Skin of body (tissue), 2 donors: ENCODE measurements around the gene LPCAT1. TPM values are rescaled to one million over a fixed set of nuclear protein-coding genes. Genes with fewer than 3 reads are reported as not detected.
"Not testable (repeated sequence)": the region's sequence is repeated elsewhere in the genome, so short reads cannot be mapped to it uniquely, and the experiment has no call there.

ENCODE experiments used
- DNase-seq: peaks from one replicate; lab custom pipeline; 2025; lab: John Stamatoyannopoulos, UW
- total RNA-seq: library from RNA; depleted of rRNA; stranded (reverse); fragments of >200 nt; gene quantifications from one replicate; pipeline ENCODE4 v1.2.3, GENCODE V29; 2014

The LPCAT1 gene
- total RNA-seq, 1 donor from 2014 or later, result 25.1 TPM

- DNase-seq, result peak; percentile 94
Measured at GRCh38 chr5:1541702-1542400, 18.1 kb upstream of the LPCAT1 start.

- no peak for DNase-seq
Measured at GRCh38 chr5:1540831-1541701, 17.3 kb upstream of the LPCAT1 start.

GRCh38 chr5:1540166-1540565, 16.4 kb upstream of the LPCAT1 start:
- DNase-seq, result no peak

GRCh38 chr5:1539393-1540161, 15.8 kb upstream of the LPCAT1 start:
- DNase-seq, result not testable (repeated sequence)

GRCh38 chr5:1538741-1539392, 15.1 kb upstream of the LPCAT1 start:
- no peak for DNase-seq

GRCh38 chr5:1538276-1538675, 14.5 kb upstream of the LPCAT1 start:
- no peak for DNase-seq

- no peak for DNase-seq
Measured at GRCh38 chr5:1537603-1538154, 13.9 kb upstream of the LPCAT1 start.

GRCh38 chr5:1536871-1537602, 13.3 kb upstream of the LPCAT1 start:
- DNase-seq, result no peak

GRCh38 chr5:1536322-1536845, 12.6 kb upstream of the LPCAT1 start:
- no peak for DNase-seq

- no peak for DNase-seq
Measured at GRCh38 chr5:1535646-1536045, 11.9 kb upstream of the LPCAT1 start.

GRCh38 chr5:1532384-1532783, 8.6 kb upstream of the LPCAT1 start:
- DNase-seq, result no peak

- DNase-seq, result no peak
Measured at GRCh38 chr5:1529498-1529897, 5.7 kb upstream of the LPCAT1 start.

- no peak for DNase-seq
Measured at GRCh38 chr5:1527533-1528205, 3.9 kb upstream of the LPCAT1 start.

GRCh38 chr5:1526681-1527131, 2.9 kb upstream of the LPCAT1 start:
- no peak for DNase-seq

GRCh38 chr5:1526190-1526631, 2.5 kb upstream of the LPCAT1 start:
- no peak for DNase-seq

GRCh38 chr5:1525624-1526189, 1.9 kb upstream of the LPCAT1 start:
- no peak for DNase-seq

GRCh38 chr5:1524799-1525623, 1.3 kb upstream of the LPCAT1 start:
- DNase-seq, result no peak

GRCh38 chr5:1524481-1524798, 680 bp upstream of the LPCAT1 start:
- DNase-seq, result no peak

GRCh38 chr5:1523480-1523792, 324 bp downstream of the LPCAT1 start:
- DNase-seq, result no peak
